Ishikawa (cell line): ENCODE data around the gene DAB2.

ENCODE experiments used
- CEBPB ChIP-seq: IDR thresholded peaks from 2 replicates; pipeline ENCODE4 v1.6.1; 2012
- CREB1 ChIP-seq: IDR thresholded peaks from 2 replicates; pipeline ENCODE4 v1.6.1; 2012; ENCODE audit warnings: low read depth
- EGR1 ChIP-seq: IDR thresholded peaks from 2 replicates; pipeline ENCODE4 v1.6.1; 2012
- EP300 ChIP-seq: IDR thresholded peaks from 2 replicates; pipeline ENCODE4 v1.6.1; 2012; ENCODE audit warnings: borderline replicate concordance
- FOXM1 ChIP-seq: IDR thresholded peaks from 2 replicates; pipeline ENCODE4 v1.6.1; 2012; ENCODE audit warnings: low read depth, borderline replicate concordance
- NFIC ChIP-seq: IDR thresholded peaks from 2 replicates; pipeline ENCODE4 v1.6.1; 2012
- RAD21 ChIP-seq: IDR thresholded peaks from 2 replicates; pipeline ENCODE4 v1.6.1; 2012; ENCODE audit warnings: low read depth
- TAF1 ChIP-seq: IDR thresholded peaks from 2 replicates; pipeline ENCODE4 v1.6.1; 2012; ENCODE audit warnings: low read depth, mild to moderate bottlenecking
- TCF12 ChIP-seq: IDR thresholded peaks from 2 replicates; pipeline ENCODE4 v1.6.1; 2012; ENCODE audit warnings: low read depth
- TEAD4 ChIP-seq: IDR thresholded peaks from 2 replicates; pipeline ENCODE4 v1.6.1; 2012
- YY1 ChIP-seq: IDR thresholded peaks from 2 replicates; pipeline ENCODE4 v1.6.1; 2012; ENCODE audit warnings: low read depth
- ZBTB7A ChIP-seq: IDR thresholded peaks from 2 replicates; pipeline ENCODE4 v1.6.1; 2012; ENCODE audit warnings: low read depth
- TF ChIP-seq, protein P1 (sequence below): IDR thresholded peaks from 2 replicates; pipeline ENCODE4 v1.6.1; 2012
- TF ChIP-seq, protein P2 (sequence below): IDR thresholded peaks from 2 replicates; pipeline ENCODE4 v1.6.1; 2012; ENCODE audit warnings: low read depth, mild to moderate bottlenecking
- TF ChIP-seq, protein P3 (sequence below): IDR thresholded peaks from 2 replicates; pipeline ENCODE4 v1.6.1; 2012

The DAB2 gene

DNA sequence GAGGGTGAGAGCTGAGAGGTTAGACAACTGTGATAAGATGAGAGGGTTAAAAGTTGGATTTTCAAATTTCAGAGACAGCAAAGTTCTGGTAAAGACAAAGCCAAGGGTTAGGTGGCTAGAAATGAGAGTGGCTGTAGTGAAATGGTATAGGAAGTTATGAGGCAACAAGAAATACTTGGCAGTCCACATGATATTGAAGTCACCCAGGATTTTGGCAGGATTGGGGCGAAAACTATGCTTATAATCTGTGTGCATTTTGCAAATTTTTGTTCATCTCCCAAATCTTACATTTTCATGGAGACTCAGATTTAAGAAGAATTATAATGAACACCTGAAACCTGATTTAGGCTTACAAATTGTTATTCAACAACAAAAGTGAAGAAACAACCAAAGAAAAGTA lies 96.0 kb downstream of the DAB2 start:
- TF ChIP-seq CEBPB (no peak), NFIC (no peak), YY1 (no peak)

DNA sequence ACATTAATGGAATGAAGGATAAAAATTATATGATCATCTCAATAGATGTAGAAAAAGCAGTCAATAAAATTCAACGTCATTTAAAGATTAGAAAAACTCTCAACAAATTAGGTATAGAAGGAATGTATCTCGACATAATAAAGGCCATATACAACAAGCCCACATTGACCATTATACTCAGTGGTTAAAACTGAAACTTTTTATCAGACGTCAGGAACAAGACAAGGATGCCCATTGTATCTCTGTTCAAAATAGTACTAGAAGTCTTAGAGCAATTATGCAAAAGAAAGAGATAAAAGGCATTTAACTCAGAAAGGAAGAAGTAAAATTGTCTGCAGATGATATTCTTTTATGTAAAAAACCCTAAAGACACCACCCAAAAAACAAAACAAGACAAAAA lies 101.2 kb downstream of the DAB2 start:
- TF ChIP-seq, protein P1, sequence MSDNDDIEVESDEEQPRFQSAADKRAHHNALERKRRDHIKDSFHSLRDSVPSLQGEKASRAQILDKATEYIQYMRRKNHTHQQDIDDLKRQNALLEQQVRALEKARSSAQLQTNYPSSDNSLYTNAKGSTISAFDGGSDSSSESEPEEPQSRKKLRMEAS = no peak
- TF ChIP-seq CEBPB = no peak
- no peak for TF ChIP-seq EP300
- no peak for TF ChIP-seq TCF12
- TF ChIP-seq NFIC = no peak
- TF ChIP-seq EGR1 = no peak
- TF ChIP-seq TAF1 = no peak
- TF ChIP-seq, protein P2, sequence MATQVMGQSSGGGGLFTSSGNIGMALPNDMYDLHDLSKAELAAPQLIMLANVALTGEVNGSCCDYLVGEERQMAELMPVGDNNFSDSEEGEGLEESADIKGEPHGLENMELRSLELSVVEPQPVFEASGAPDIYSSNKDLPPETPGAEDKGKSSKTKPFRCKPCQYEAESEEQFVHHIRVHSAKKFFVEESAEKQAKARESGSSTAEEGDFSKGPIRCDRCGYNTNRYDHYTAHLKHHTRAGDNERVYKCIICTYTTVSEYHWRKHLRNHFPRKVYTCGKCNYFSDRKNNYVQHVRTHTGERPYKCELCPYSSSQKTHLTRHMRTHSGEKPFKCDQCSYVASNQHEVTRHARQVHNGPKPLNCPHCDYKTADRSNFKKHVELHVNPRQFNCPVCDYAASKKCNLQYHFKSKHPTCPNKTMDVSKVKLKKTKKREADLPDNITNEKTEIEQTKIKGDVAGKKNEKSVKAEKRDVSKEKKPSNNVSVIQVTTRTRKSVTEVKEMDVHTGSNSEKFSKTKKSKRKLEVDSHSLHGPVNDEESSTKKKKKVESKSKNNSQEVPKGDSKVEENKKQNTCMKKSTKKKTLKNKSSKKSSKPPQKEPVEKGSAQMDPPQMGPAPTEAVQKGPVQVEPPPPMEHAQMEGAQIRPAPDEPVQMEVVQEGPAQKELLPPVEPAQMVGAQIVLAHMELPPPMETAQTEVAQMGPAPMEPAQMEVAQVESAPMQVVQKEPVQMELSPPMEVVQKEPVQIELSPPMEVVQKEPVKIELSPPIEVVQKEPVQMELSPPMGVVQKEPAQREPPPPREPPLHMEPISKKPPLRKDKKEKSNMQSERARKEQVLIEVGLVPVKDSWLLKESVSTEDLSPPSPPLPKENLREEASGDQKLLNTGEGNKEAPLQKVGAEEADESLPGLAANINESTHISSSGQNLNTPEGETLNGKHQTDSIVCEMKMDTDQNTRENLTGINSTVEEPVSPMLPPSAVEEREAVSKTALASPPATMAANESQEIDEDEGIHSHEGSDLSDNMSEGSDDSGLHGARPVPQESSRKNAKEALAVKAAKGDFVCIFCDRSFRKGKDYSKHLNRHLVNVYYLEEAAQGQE = no peak
- no peak for TF ChIP-seq TEAD4
- TF ChIP-seq, protein P3, sequence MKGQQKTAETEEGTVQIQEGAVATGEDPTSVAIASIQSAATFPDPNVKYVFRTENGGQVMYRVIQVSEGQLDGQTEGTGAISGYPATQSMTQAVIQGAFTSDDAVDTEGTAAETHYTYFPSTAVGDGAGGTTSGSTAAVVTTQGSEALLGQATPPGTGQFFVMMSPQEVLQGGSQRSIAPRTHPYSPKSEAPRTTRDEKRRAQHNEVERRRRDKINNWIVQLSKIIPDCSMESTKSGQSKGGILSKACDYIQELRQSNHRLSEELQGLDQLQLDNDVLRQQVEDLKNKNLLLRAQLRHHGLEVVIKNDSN = no peak
- TF ChIP-seq CREB1 = no peak
- no peak for TF ChIP-seq YY1
- no peak for TF ChIP-seq RAD21
- TF ChIP-seq ZBTB7A = no peak
- TF ChIP-seq FOXM1 = no peak
